ENCODE data around the gene TMEM98.

DNA sequence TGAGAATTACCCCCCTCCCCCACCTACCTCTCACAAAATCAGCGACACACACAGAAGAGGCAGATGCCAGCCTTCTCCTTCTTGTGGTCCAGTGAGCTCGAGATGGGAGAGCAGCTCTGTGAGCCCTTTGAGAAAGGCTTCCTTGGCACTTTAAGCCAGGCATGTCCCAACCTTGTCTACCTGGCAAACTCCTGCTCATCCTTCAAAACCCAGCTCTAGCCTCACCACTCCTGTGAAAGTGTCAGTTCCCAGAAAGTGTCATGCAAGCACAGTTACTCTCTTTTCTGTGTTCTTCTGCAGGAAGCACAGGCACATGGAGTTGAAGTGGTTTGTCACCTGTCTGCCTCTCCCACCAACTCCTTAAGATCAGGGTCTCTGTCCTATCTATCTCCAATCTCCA is 1.6 kb downstream of the TMEM98 start:
- TF ChIP-seq NFIC (IDR thresholded peaks at IDR 0.05), result no peak
- TF ChIP-seq, protein P1, sequence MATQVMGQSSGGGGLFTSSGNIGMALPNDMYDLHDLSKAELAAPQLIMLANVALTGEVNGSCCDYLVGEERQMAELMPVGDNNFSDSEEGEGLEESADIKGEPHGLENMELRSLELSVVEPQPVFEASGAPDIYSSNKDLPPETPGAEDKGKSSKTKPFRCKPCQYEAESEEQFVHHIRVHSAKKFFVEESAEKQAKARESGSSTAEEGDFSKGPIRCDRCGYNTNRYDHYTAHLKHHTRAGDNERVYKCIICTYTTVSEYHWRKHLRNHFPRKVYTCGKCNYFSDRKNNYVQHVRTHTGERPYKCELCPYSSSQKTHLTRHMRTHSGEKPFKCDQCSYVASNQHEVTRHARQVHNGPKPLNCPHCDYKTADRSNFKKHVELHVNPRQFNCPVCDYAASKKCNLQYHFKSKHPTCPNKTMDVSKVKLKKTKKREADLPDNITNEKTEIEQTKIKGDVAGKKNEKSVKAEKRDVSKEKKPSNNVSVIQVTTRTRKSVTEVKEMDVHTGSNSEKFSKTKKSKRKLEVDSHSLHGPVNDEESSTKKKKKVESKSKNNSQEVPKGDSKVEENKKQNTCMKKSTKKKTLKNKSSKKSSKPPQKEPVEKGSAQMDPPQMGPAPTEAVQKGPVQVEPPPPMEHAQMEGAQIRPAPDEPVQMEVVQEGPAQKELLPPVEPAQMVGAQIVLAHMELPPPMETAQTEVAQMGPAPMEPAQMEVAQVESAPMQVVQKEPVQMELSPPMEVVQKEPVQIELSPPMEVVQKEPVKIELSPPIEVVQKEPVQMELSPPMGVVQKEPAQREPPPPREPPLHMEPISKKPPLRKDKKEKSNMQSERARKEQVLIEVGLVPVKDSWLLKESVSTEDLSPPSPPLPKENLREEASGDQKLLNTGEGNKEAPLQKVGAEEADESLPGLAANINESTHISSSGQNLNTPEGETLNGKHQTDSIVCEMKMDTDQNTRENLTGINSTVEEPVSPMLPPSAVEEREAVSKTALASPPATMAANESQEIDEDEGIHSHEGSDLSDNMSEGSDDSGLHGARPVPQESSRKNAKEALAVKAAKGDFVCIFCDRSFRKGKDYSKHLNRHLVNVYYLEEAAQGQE (IDR thresholded peaks at IDR 0.05; ENCODE audit: low read depth), result no peak
- TF ChIP-seq EP300 (IDR thresholded peaks at IDR 0.05; ENCODE audit: borderline replicate concordance), result no peak
- TF ChIP-seq CREB1 (IDR thresholded peaks at IDR 0.05; ENCODE audit: low read depth), result no peak
- TF ChIP-seq, protein P2, sequence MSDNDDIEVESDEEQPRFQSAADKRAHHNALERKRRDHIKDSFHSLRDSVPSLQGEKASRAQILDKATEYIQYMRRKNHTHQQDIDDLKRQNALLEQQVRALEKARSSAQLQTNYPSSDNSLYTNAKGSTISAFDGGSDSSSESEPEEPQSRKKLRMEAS (IDR thresholded peaks at IDR 0.05), result no peak
